ENCODE results near the gene NDUFAF2. TPM values are rescaled to one million over a fixed set of nuclear protein-coding genes. Genes with fewer than 3 reads are reported as not detected.

The NDUFAF2 gene
- total and polyA plus RNA-seq, 2 of the 8 experiments (the other 6 are each of a cell fraction or from before 2014, with no cell fraction given) = 10.7 to 46.5 TPM

DNA sequence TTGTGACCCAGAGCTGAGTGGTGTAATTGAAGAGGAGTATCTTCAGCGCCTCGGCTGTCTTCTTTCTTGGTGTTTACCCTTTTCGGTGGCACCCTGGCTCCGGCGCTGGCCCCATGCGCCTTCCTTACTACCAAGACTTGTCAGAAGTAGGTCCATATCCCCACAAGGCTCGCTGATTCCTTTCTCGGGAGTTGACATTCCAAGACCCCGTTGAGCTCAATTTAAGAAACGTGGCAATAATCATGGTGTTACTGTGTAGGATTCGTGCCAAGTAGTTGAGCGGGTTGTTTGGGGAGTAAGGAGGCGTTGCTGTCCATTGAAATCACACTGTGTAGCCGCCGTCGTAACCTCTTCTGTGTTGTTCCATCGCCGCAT is 795 bp downstream of the NDUFAF2 start:
- Histone ChIP-seq H3K79me1 (ENCODE audit: low read depth, low read length) (peaks cover 1% of the 10 kb centered on the region), H3K4ac (replicated peaks; ENCODE audit: insufficient read length, low read depth, low read length) (no peak overlapping the region), H3K27me3 (replicated peaks in 1 of 4; ENCODE audit: control insufficient read depth in 3 of 4, extremely low read depth in 1 of 4, insufficient read depth in 3 of 4, low read length in 3 of 4) (no peaks in the 10 kb centered on the region; a peak in 1 of 7 replicates), H2BK120ac (replicated peaks; ENCODE audit: low read depth, low read length) (no peak overlapping the region), H3K4me2 (ENCODE audit: insufficient read depth in 1 of 2, low read depth in 2 of 2, low read length in 2 of 2) (peak overlapping the region; percentile 92 to 94), H3K4me3 (ENCODE audit: extremely low read depth in 1 of 4, insufficient read depth in 2 of 4, low read depth in 3 of 4, low read length in 4 of 4) (peak overlapping the region; percentile 78 to 95 (median 87)), H2BK5ac (ENCODE audit: low read depth, low read length) (no peak overlapping the region), H3K9ac (replicated peaks in 1 of 4; ENCODE audit: extremely low read depth in 1 of 4, low read depth in 3 of 4, low read length in 3 of 4) (peak overlapping the region; percentile 46 to 79 (median 60)), H3K79me2 (ENCODE audit: control insufficient read depth in 1 of 2, insufficient read depth in 2 of 2, low read length in 2 of 2) (peaks cover 0 to 75% of the 10 kb centered on the region in 2 experiments; a peak in 3 of 4 replicates), H3K14ac (ENCODE audit: insufficient read length) (no peak overlapping the region), H3K36me3 (ENCODE audit: control insufficient read depth in 2 of 4, insufficient read depth in 4 of 4, low read length in 3 of 4) (no peaks in the 10 kb centered on the region), H2BK15ac (ENCODE audit: low read length) (no peak overlapping the region; the same call in 1 of the 2 replicates), H3K9me3 (ENCODE audit: insufficient read depth in 2 of 2, low read depth in 1 of 2, low read length in 1 of 2) (no peaks in the 10 kb centered on the region), H4K20me1 (replicated peaks in 1 of 2; ENCODE audit: control insufficient read depth in 1 of 2, insufficient read depth in 2 of 2, low read length in 2 of 2) (no peaks in the 10 kb centered on the region), H4K5ac (ENCODE audit: insufficient read length, low read depth, low read length) (no peak overlapping the region), H3K23ac (ENCODE audit: insufficient read length) (no peak overlapping the region), H3K18ac (ENCODE audit: extremely low read depth, low read length) (no peak overlapping the region), H2AK5ac (ENCODE audit: low read depth, low read length) (no peak overlapping the region), H2BK20ac (ENCODE audit: low read length) (no peak overlapping the region), H3K27ac (ENCODE audit: low read depth, low read length) (no peak overlapping the region), H2BK12ac (ENCODE audit: low read depth, low read length) (no peak overlapping the region), H3K56ac (replicated peaks; ENCODE audit: insufficient read length, low read depth, low read length) (no peak overlapping the region), H4K91ac (replicated peaks; ENCODE audit: insufficient read length, low read length) (no peak overlapping the region), H2AFZ (ENCODE audit: low read length) (peak overlapping the region; percentile 70; the same call in 1 of the 2 replicates), H3K4me1 (replicated peaks in 1 of 4; ENCODE audit: control insufficient read depth in 3 of 4, insufficient read depth in 4 of 4, low read length in 3 of 4) (peaks cover 0 to 5% (median under 1%) of the 10 kb centered on the region in 4 experiments; a peak in 2 of 7 replicates), H4K8ac (ENCODE audit: extremely low read depth, insufficient read depth, low read length) (peak overlapping the region; percentile 62; the same call in 1 of the 2 replicates), H3K23me2 (ENCODE audit: low read depth, low read length) (peaks cover 7% of the 10 kb centered on the region; the same call in 1 of the 2 replicates)
- no peak for FAIRE-seq
- no peak for TF ChIP-seq RBBP5 (IDR thresholded peaks at IDR 0.05; ENCODE audit: borderline replicate concordance, low read depth, low read length)
- peak; percentile 17; the same call in 1 of the 2 replicates for TF ChIP-seq TBP (IDR thresholded peaks at IDR 0.05; ENCODE audit: low read depth, low read length)
- TF ChIP-seq TEAD4 (IDR thresholded peaks at IDR 0.05; ENCODE audit: low read depth, low read length) = no peak
- no peak for TF ChIP-seq JUND (IDR thresholded peaks at IDR 0.05; ENCODE audit: low read length)
- peak in 1 of 2 experiments; percentile 38; a peak in 1 of 4 replicates for TF ChIP-seq SIN3A (conservative IDR thresholded peaks at IDR 0.05 in 1 of 2, IDR thresholded peaks at IDR 0.05 in 1 of 2; ENCODE audit: low read depth in 1 of 2, low read length in 2 of 2)
- no peak for TF ChIP-seq EP300 (IDR thresholded peaks at IDR 0.05; ENCODE audit: borderline replicate concordance in 1 of 2, low read depth in 2 of 2, low read length in 2 of 2)
- TF ChIP-seq CTBP2 (IDR thresholded peaks at IDR 0.05; ENCODE audit: borderline replicate concordance, insufficient read depth, insufficient read length, low read length) = no peak
- TF ChIP-seq SAP30 (IDR thresholded peaks at IDR 0.05; ENCODE audit: insufficient read depth, insufficient replicate concordance, low read length) = no peak
- peak; percentile 49; the same call in 1 of the 2 replicates for TF ChIP-seq TAF1 (IDR thresholded peaks at IDR 0.05; ENCODE audit: low read depth, low read length)
- POLR2A ChIA-PET (ENCODE audit: partially characterized antibody) = interaction anchor here (1.4 to 1.5 kb wide), 3 partner anchors 246 to 386 kb away, joined by 3 to 8 read pairs (median 4); partner anchors contain the start of gene DEPDC1B
- DNase-seq (ENCODE audit: low read depth in 1 of 2, low spot score in 2 of 2) = no peak
- WGBS, 2 experiments (ENCODE audit: extremely low coverage in 1 of 2, insufficient coverage in 1 of 2, insufficient read length in 1 of 2, insufficient replicate concordance in 2 of 2, low coverage in 1 of 2, low lambda C conversion rate in 2 of 2, missing lambda C conversion rate in 1 of 2) = 14% methylated on average over 18 of the region's 18 CpGs; no CpG with 5 or more reads in 1 of the 2 experiments
- CTCF ChIA-PET (ENCODE audit: partially characterized antibody) = interaction anchor here (0.7 to 1.4 kb wide), 3 partner anchors 12 to 270 kb away, joined by 3 read pairs; no protein-coding TSS in a partner anchor
